GM23248 (cell line): ENCODE data around the gene NID2.

Experiments
- EZH2 ChIP-seq: fragments of 200-600 bp; sonication (generic); IDR thresholded peaks from 2 replicates; pipeline ENCODE4 v1.6.1; 2018; ENCODE audit warnings: antibody characterized with exemption, mild to moderate bottlenecking; ENCODE audit not compliant: insufficient read depth, poor library complexity, severe bottlenecking
- EZH2phosphoT487 ChIP-seq: fragments of 200-600 bp; sonication (generic); IDR thresholded peaks from 2 replicates; pipeline ENCODE4 v1.6.1; 2018; ENCODE audit warnings: antibody characterized with exemption, moderate library complexity, mild to moderate bottlenecking, low read depth; ENCODE audit not compliant: insufficient read depth

- TF ChIP-seq EZH2 (no peak), EZH2phosphoT487 (no peak)
Observed at GRCh38 chr14:52023518-52023917, 45.3 kb downstream of the NID2 start.
